ENCODE data around the gene SERPINB12.

DNA sequence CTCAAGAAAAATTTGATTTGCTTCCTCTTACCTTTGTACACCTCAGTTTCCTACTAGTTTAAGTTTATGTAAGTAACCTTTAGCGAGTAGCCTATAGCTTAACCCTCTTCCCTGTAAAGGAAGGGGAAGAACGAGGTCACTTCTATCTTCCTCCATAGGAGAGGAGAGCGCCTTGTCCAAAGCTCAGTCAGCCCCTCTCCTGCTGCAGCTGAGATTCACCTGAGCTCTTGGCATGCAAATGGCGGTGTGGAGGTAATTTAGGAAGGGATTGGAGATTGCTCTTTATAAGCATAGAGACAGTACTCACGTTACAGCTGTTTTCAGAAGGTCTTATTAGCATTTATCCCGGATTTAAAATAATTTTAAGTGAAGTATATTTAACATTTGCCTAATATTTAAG, 27.8 kb upstream of the SERPINB12 start:
- TF ChIP-seq POLR2A (IDR thresholded peaks at IDR 0.05) (no peak), EP300 (IDR thresholded peaks at IDR 0.05) (no peak)
